SU-DHL-6 (cell line): ENCODE measurements around the gene TMEM117.

Experiments
- H2AFZ ChIP-seq: fragments of 200-600 bp; sonication (generic); 2 replicates; pipeline ENCODE4 v1.6.1; 2014; ENCODE audit warnings: low read depth, mild to moderate bottlenecking, moderate library complexity, mixed read lengths, antibody characterized with exemption, low read length; ENCODE audit not compliant: severe bottlenecking
- H3F3A ChIP-seq: fragments of 200-600 bp; shearing (Covaris generic); 2 replicates; pipeline ENCODE4 v1.6.0; 2016; ENCODE audit warnings: antibody characterized with exemption, mild to moderate bottlenecking; ENCODE audit not compliant: insufficient read depth
- H3K27ac ChIP-seq: fragments of 200-600 bp; sonication (generic); 2 replicates; pipeline ENCODE4 v1.5.1; 2016; ENCODE audit warnings: low read depth, mild to moderate bottlenecking, low read length, moderate library complexity, mixed read lengths
- H3K27me3 ChIP-seq: fragments of 200-600 bp; sonication (generic), shearing (Covaris generic); 2 replicates; pipeline ENCODE4 v1.6.0; 2014; ENCODE audit warnings: mild to moderate bottlenecking, low read length
- H3K36me3 ChIP-seq: fragments of 200-600 bp; sonication (generic); 2 replicates; pipeline ENCODE4 v1.6.1; 2014; ENCODE audit warnings: mild to moderate bottlenecking, low read length, mixed read lengths
- H3K4me2 ChIP-seq: fragments of 300-600, 200-600 bp; shearing (Covaris generic), sonication (generic); 2 replicates; pipeline ENCODE4 v1.6.0; 2014; ENCODE audit warnings: low read length, low read depth, mild to moderate bottlenecking; ENCODE audit not compliant: poor library complexity, severe bottlenecking
- H3K4me3 ChIP-seq: fragments of 200-600 bp; sonication (generic); 2 replicates; pipeline ENCODE4 v1.5.1; 2014; ENCODE audit warnings: antibody characterized with exemption, low read length, mild to moderate bottlenecking, mixed read lengths; ENCODE audit not compliant: insufficient read depth, poor library complexity, severe bottlenecking
- H3K79me2 ChIP-seq: fragments of 200-600 bp; sonication (generic); 2 replicates; pipeline ENCODE4 v1.6.1; 2014; ENCODE audit warnings: mild to moderate bottlenecking, low read length, moderate library complexity; ENCODE audit not compliant: insufficient read depth
- H3K9ac ChIP-seq: fragments of 200-600 bp; sonication (generic); 2 replicates; pipeline ENCODE4 v1.7.0; 2014; ENCODE audit warnings: mild to moderate bottlenecking, low read length
- H3K9me2 ChIP-seq: fragments of 200-600 bp; sonication (generic); replicated peaks from 2 replicates; pipeline ENCODE4 v1.6.1; 2014; ENCODE audit warnings: low read length; ENCODE audit not compliant: insufficient read depth
- H3K9me3 ChIP-seq: fragments of 200-600 bp; sonication (generic); 2 replicates; pipeline ENCODE4 v1.6.1; 2014; ENCODE audit warnings: low read length, mixed read lengths; ENCODE audit not compliant: insufficient read depth
- H4K20me1 ChIP-seq: fragments of 200-600 bp; sonication (generic); 2 replicates; pipeline ENCODE4 v1.6.1; 2014; ENCODE audit warnings: low read depth, mild to moderate bottlenecking, antibody characterized with exemption, low read length, moderate library complexity, mixed read lengths
- EZH2phosphoT487 ChIP-seq: fragments of 200-600 bp; sonication (generic), shearing (Covaris generic); conservative IDR thresholded peaks from 2 replicates; pipeline ENCODE4 v1.6.1; 2018; ENCODE audit warnings: mild to moderate bottlenecking, antibody characterized with exemption, low read length, moderate library complexity, mixed read lengths
- TF ChIP-seq, protein P1 (sequence below): fragments of 200-600 bp; sonication (generic); IDR thresholded peaks from one replicate; pipeline ENCODE4 v1.5.1; 2017; ENCODE audit warnings: antibody characterized with exemption, mild to moderate bottlenecking, low read length, moderate library complexity; ENCODE audit not compliant: insufficient read depth, poor library complexity, severe bottlenecking

The TMEM117 gene

DNA sequence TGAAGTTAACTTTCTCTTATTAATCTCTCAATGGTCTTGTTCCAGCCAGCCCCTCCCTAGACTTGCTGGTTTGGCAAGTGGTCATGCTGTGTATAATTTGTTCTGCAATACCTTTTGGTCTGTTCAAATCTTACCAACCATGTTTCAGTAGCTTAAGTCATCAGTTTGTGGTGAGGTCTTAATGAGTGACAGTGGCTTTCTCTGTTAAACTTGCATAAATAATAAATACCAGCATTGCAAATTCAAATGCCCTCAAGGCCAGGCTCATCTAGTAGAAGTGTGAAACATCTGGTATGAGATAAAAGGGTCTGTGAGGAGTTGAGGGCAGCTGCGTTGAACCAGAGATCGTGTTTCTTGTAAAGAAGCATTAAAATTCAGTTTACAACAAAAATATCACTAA, 319.5 kb downstream of the TMEM117 start:
- Histone ChIP-seq H3K9me2 (no peaks in the 10 kb centered on the region), H3K4me2 (no peak overlapping the region), H3K36me3 (no peaks in the 10 kb centered on the region), H3K9ac (no peak overlapping the region), H3K9me3 (no peaks in the 10 kb centered on the region), H3K27me3 (no peaks in the 10 kb centered on the region), H4K20me1 (no peaks in the 10 kb centered on the region), H3K27ac (no peak overlapping the region), H2AFZ (no peak overlapping the region), H3K4me3 (no peak overlapping the region), H3F3A (no peaks in the 10 kb centered on the region), H3K79me2 (no peaks in the 10 kb centered on the region)
- no peak for TF ChIP-seq EZH2phosphoT487
- TF ChIP-seq, protein P1, sequence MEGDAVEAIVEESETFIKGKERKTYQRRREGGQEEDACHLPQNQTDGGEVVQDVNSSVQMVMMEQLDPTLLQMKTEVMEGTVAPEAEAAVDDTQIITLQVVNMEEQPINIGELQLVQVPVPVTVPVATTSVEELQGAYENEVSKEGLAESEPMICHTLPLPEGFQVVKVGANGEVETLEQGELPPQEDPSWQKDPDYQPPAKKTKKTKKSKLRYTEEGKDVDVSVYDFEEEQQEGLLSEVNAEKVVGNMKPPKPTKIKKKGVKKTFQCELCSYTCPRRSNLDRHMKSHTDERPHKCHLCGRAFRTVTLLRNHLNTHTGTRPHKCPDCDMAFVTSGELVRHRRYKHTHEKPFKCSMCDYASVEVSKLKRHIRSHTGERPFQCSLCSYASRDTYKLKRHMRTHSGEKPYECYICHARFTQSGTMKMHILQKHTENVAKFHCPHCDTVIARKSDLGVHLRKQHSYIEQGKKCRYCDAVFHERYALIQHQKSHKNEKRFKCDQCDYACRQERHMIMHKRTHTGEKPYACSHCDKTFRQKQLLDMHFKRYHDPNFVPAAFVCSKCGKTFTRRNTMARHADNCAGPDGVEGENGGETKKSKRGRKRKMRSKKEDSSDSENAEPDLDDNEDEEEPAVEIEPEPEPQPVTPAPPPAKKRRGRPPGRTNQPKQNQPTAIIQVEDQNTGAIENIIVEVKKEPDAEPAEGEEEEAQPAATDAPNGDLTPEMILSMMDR, result no peak

DNA sequence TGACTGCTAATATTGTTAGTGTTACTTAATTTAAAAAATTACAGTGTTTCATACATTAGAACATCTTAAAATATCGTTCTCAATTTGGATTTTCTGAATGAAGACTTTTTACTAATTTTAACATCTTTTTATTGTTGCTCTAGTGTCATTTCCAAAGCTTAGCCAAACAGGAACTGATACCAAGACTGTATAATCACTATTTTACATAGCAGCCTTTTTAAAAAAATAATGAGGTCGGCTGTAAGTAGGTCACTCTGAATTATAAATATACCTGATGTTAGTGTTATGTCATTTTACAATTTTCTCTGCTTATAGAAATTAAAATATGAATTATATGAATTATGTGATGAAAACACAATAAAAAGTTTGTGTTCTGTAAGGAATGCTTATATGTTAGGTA, 321.5 kb downstream of the TMEM117 start:
- Histone ChIP-seq H3K27me3 (no peaks in the 10 kb centered on the region), H3K79me2 (no peaks in the 10 kb centered on the region), H3K9ac (no peak overlapping the region), H3K4me2 (no peak overlapping the region), H3K4me3 (no peak overlapping the region), H3K9me2 (no peaks in the 10 kb centered on the region), H2AFZ (no peak overlapping the region), H4K20me1 (no peaks in the 10 kb centered on the region), H3K36me3 (no peaks in the 10 kb centered on the region), H3F3A (no peaks in the 10 kb centered on the region), H3K9me3 (no peaks in the 10 kb centered on the region), H3K27ac (no peak overlapping the region)
- TF ChIP-seq EZH2phosphoT487, result no peak
- TF ChIP-seq, protein P1, result no peak

DNA sequence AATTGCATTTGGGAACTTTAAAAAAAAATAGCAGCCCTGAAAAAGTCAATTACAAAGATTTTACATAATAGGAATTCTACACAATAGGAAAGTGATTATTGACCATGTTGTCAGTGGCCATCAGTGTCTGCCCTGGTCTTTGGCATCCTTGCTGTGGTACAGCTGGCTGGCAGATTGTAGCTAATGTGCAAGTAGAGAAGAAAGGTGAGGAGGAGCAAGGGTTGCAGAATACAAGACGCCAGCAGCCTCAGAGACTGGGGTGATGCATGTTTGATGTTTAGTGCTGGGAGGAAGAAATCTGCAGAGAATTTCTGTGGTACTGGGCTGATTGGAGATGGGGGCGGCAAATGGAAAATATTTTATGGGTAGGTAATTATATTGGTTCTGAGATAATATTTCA, 322.9 kb downstream of the TMEM117 start:
- H3K27ac ChIP-seq, result no peak overlapping the region
- no peak overlapping the region for H3K4me2 ChIP-seq
- H4K20me1 ChIP-seq, result no peaks in the 10 kb centered on the region
- H3K36me3 ChIP-seq, result no peaks in the 10 kb centered on the region
- TF ChIP-seq EZH2phosphoT487, result no peak
- TF ChIP-seq, protein P1, result no peak
- H3K79me2 ChIP-seq, result no peaks in the 10 kb centered on the region
- H3K9ac ChIP-seq, result no peak overlapping the region
- no peaks in the 10 kb centered on the region for H3F3A ChIP-seq
- H3K9me2 ChIP-seq, result no peaks in the 10 kb centered on the region
- no peak overlapping the region for H2AFZ ChIP-seq
- no peaks in the 10 kb centered on the region for H3K9me3 ChIP-seq
- H3K4me3 ChIP-seq, result no peak overlapping the region
- H3K27me3 ChIP-seq, result no peaks in the 10 kb centered on the region
